ENCODE measurements around the gene PLA2G2D. TPM values are rescaled to one million over a fixed set of nuclear protein-coding genes. Genes with fewer than 3 reads are reported as not detected.

Gene PLA2G2D
- total RNA-seq, 1 experiment from 2014 or later = not detected

- no peak for DNase-seq (ENCODE audit: extremely low read depth, low read depth)
Measured at GRCh38 chr1:20090641-20091040, 28.7 kb downstream of the PLA2G2D start.

GRCh38 chr1:20090119-20090518, 29.2 kb downstream of the PLA2G2D start:
- no peak for DNase-seq (ENCODE audit: extremely low read depth, low read depth)

GRCh38 chr1:20089328-20090077, 29.8 kb downstream of the PLA2G2D start:
- no peak for DNase-seq (ENCODE audit: extremely low read depth, low read depth)

- no peak for DNase-seq (ENCODE audit: extremely low read depth, low read depth)
Measured at GRCh38 chr1:20087668-20088067, 31.7 kb downstream of the PLA2G2D start.

- no peak for DNase-seq (ENCODE audit: extremely low read depth, low read depth)
Measured at GRCh38 chr1:20086800-20087199, 32.5 kb downstream of the PLA2G2D start.

GRCh38 chr1:20083178-20083944, 36.0 kb downstream of the PLA2G2D start:
- no peak for DNase-seq (ENCODE audit: extremely low read depth, low read depth)

GRCh38 chr1:20082772-20083171, 36.6 kb downstream of the PLA2G2D start:
- no peak for DNase-seq (ENCODE audit: extremely low read depth, low read depth)

- no peak for DNase-seq (ENCODE audit: extremely low read depth, low read depth)
Measured at GRCh38 chr1:20081353-20081810, 38.0 kb downstream of the PLA2G2D start.

- no peak for DNase-seq (ENCODE audit: extremely low read depth, low read depth)
Measured at GRCh38 chr1:20080441-20081352, 38.6 kb downstream of the PLA2G2D start.

GRCh38 chr1:20079661-20080305, 39.6 kb downstream of the PLA2G2D start:
- no peak for DNase-seq (ENCODE audit: extremely low read depth, low read depth)

GRCh38 chr1:20078711-20079110, 40.6 kb downstream of the PLA2G2D start:
- DNase-seq (ENCODE audit: extremely low read depth, low read depth) = no peak

GRCh38 chr1:20078171-20078651, 41.1 kb downstream of the PLA2G2D start:
- DNase-seq (ENCODE audit: extremely low read depth, low read depth) = no peak

GRCh38 chr1:20076710-20077461, 42.5 kb downstream of the PLA2G2D start:
- DNase-seq (ENCODE audit: extremely low read depth, low read depth) = no peak

- no peak for DNase-seq (ENCODE audit: extremely low read depth, low read depth)
Measured at GRCh38 chr1:20076223-20076622, 43.1 kb downstream of the PLA2G2D start.

- no peak for DNase-seq (ENCODE audit: extremely low read depth, low read depth)
Measured at GRCh38 chr1:20075345-20075744, 44.0 kb downstream of the PLA2G2D start.

GRCh38 chr1:20074725-20075171, 44.6 kb downstream of the PLA2G2D start:
- DNase-seq (ENCODE audit: extremely low read depth, low read depth) = no peak

GRCh38 chr1:20074055-20074724, 45.1 kb downstream of the PLA2G2D start:
- no peak for DNase-seq (ENCODE audit: extremely low read depth, low read depth)

- DNase-seq (ENCODE audit: extremely low read depth, low read depth) = no peak
Measured at GRCh38 chr1:20073256-20073655, 46.1 kb downstream of the PLA2G2D start.

- no peak for DNase-seq (ENCODE audit: extremely low read depth, low read depth)
Measured at GRCh38 chr1:20072771-20073170, 46.6 kb downstream of the PLA2G2D start.
